Activated gamma-delta T cell (primary cell): ENCODE measurements around the gene PER1.

Source experiments
- DNase-seq: peaks from one replicate; lab custom pipeline; 2025; lab: John Stamatoyannopoulos, UW

Gene PER1

DNA sequence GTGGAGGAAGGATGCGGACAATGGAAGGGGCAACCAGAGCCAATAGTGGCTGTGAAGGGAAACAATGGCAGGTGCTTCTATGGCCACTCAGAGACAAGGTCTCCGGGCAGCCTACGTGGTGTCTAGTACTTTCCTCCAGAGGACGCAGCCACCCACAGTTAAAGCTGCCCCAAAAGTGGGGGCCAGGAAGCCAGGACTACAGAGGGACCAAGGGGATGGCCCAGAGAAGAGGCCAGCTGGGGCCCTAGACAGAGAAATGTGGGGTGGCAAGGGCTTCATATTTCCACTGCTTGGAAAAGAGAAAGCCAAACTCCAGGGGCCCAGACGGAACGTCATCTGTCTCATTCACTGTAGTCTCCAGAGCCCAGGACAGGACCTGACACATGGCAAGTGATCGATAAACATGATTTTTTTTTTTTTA is 837 bp upstream of the PER1 start:
- no peak for DNase-seq

DNA sequence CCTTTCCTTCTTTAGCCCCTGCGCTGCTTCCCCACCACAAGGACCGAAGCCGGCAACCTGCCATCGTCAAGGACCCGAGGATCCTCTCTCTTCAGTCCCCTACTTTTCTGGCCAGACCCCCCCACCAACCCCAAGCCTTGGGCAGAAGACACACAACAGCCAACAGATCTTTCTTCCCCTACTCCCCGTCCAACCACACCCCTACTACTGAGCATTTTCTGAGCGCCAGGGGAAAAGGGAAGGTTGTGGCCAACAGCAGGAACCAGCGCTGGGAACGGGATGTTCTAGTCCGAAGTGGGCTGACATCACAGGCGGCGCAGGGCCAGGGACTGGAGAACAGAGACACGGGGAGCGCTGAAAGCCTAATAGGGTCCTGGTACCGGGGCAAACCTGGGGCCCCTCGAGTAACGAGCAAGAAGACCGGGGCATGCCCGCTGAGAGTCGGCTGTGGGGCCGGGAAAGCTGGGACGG is 528 bp downstream of the PER1 start:
- DNase-seq: no peak

GRCh38 chr17:8151120-8151640 is 1.0 kb downstream of the PER1 start:
- DNase-seq: peak; percentile 88

GRCh38 chr17:8150194-8151119 is 1.7 kb downstream of the PER1 start:
- no peak for DNase-seq

DNA sequence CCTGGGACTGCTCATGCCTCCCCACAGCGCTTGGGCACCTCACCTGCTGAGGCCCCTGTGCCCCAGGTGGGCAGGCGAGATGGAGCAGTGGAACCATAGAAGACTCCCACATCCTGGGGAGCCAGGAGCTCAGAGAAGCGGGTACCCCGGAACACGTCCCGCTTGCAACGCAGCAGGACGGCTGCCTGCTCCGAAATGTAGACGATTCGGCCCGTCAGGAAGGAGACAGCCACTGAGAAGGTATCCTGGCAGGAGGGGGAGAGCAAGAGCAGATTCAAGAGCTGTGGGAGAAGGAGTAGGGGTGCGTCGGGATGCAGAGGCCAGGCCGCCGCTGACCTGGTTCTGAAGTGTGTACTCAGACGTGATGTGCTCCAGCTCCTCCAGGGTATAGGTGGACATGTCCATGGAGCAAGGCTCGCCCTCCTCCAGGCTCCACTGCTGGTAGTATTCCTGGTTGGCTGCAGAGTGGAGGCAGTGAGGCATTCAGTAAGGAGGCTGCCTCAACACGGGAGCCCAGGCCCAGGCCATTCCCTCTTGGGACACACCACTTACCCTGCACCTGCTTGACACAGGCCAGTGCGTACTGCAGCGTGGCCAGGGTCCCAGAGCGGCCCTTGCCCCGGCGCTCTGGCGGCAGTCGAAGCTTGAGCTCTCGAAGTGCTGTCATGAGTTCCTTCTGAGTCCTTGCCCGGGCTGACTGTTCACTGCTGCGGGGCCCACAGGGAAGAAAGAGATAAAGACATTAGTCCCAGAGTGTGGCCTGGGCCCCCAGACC is 2.6 kb downstream of the PER1 start:
- DNase-seq: no peak

- DNase-seq: no peak
These were observed 3.6 kb downstream of the PER1 start for GRCh38 chr17:8148560-8148959.

GRCh38 chr17:8147805-8148404 is 4.3 kb downstream of the PER1 start:
- no peak for DNase-seq

DNA sequence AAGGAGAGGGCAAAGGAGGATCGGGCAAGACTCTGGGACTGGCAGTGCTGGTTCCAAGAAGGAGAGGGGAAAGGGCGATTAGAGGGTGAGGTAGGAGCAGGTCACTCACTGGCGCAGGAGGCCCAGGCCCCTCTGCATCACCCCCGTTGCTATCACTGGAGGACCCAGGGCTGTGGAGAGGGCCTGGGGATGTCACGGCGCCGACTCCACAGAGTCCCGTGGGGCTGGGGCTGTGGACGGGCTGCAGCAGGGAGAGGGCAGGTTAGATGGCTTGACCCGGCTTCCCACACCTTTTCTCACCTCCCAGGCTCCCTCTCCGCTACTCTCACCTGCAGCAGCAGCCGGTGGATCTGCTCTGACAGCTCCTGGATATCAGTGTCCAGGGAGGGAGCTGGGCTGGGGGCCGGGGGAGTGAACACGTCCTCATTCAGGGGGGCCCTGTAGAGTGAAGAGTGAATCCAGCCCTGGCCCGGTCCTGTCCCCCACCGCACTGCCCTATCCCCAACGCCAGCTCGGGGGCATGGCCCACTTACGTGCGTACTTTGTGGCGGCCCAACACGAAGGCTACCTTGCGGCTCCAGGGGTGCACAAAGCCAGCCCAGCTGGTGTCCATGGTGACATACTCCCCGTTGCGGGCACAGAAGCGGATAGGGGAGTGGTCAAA is 4.9 kb downstream of the PER1 start:
- DNase-seq: no peak

- DNase-seq: no peak
These were observed 5.6 kb downstream of the PER1 start for GRCh38 chr17:8146381-8147140.

DNA sequence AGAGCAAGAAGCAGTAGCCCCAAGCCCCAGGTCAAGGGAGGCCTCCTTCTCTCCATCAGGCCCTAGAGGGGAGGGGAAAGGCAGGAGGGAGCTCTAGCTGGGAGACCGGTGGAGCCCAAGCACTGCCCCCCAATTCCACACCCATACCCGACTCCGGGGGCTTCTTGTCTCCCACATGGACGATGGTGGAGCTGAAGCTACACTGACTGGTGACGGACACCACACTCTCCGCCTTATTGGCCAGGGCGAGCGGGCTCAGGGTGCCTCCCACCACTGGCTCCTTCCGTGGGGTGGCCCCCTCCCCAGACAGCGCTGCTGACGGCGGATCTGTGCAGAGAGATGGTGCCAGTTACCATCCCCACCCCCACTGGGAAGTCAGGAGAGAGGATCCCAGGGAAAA is 6.4 kb downstream of the PER1 start:
- DNase-seq: no peak

DNA sequence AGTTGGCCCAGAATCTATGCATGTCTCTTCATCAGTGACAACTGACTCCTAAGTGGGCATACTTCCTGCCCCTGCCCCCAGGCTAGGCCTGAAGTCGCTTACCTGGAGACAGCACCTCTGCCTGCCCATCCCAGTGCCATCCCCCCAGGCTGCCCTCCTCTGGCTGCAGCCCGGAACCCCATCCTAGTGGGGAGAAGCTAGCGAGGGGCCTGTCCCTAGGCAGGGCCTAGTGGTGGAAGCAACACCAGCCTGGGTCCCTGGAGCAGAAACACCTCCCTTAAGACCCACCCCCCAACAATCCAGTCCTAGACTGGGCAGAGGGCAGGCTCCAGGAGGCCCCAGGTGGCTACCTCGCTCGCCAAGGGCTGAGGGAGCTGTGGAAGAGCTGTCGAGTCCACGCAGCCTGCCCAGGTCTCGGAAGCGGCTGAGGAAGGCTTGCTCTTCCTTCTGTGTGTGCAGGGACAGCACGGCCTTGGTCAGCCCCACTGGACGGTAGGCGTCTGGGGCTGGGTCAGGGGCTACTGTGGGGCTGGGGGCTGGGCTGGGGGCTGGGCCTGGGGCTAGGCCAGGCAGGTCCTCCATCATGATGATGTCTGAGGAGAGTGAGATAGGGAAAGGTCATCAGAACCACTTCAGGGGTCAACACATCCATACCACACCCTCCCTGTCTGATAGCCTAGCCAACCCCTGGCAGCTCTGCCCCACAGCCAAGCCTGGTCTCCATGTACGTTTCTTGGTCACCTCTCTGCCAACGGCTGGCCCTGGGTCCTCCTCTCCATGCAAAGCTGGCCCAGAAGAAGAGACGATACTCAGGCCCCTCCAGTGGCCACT is 7.6 kb downstream of the PER1 start:
- DNase-seq: no peak

- no peak for DNase-seq
These were observed 8.4 kb downstream of the PER1 start for GRCh38 chr17:8143581-8144400.

- no peak for DNase-seq
These were observed 9.2 kb downstream of the PER1 start for GRCh38 chr17:8142887-8143580.

DNA sequence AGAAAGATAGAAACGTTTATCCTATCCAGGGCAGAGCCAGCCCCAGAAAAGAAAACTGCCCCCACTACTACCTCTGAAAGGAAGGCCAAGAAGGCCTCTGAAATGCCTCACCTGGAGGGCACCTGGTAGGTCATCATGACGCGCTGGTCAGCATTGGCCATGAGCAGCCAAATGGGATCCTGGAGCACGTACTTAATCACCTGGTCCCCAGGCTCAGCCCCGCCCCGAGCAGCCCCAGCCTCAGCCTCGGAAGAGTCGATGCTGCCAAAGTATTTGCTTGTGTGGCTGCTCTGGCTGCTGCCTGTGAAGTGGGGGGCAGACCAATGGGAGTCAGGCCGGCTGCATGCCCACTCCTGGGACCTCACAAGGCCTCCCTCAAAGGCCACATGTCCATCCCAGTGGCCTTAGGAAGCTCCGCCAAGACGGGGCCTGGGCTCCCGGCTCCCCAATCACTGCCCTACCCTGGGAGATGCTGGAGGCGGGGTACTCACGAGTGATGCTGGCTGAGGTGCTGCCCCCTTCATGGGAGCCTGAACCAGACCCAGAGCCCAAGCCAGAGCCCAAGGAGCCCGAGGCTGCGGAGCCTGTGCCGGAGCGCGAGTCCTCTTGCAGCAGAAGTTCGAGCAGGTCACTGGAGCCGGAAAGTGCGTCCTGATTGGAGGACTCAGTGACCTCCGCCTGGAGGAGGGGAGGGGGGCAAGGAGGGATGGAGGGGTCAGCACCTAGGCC is 9.9 kb downstream of the PER1 start:
- no peak for DNase-seq

DNA sequence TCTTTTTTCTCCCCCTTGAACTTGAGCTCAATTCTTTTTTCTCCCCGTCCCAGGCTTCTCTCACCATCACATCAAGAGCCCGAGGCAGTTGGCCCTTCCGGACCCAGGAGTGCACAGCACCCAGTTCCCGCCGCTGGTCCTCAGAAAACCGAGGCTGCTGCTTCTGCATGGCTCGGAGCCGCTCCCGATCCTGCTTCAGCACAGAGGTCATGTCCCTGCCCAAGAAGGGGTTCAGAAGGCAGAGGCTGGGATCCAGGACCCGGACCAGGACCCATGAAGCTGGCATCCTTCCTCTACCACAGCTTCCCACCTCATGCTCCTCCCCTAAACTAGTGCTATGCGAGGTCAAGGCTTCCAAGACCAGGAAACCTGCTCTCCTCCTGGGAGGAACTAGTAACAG is 10.5 kb downstream of the PER1 start:
- DNase-seq: no peak

DNA sequence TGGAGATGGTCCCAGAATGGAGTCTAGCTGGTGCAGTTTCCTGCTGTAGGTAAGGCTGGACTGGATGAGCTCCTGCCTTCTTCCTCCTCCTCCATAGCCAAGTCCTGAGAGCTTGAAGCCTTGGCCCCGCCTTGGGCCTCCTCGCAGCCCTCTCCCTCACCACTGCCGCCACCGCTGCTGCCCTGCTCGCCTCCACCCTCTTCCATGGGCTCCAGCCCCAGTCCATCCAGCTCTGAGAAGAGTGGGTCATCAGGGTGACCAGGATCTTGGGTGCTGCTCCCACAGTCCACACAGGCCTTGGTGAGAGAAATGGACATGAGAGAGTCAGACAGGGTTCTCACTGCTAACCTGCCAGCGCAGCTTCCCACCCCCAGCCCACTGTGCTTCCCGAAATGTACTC is 11.2 kb downstream of the PER1 start:
- no peak for DNase-seq

- DNase-seq: no peak
These were observed 11.9 kb downstream of the PER1 start for GRCh38 chr17:8140065-8141029.
